Measurements from ENCODE around the gene HSPA1B.
"Not testable (repeated sequence)": the region's sequence is repeated elsewhere in the genome, so short reads cannot be mapped to it uniquely, and the experiment has no call there.

HSPA1B gene

DNA sequence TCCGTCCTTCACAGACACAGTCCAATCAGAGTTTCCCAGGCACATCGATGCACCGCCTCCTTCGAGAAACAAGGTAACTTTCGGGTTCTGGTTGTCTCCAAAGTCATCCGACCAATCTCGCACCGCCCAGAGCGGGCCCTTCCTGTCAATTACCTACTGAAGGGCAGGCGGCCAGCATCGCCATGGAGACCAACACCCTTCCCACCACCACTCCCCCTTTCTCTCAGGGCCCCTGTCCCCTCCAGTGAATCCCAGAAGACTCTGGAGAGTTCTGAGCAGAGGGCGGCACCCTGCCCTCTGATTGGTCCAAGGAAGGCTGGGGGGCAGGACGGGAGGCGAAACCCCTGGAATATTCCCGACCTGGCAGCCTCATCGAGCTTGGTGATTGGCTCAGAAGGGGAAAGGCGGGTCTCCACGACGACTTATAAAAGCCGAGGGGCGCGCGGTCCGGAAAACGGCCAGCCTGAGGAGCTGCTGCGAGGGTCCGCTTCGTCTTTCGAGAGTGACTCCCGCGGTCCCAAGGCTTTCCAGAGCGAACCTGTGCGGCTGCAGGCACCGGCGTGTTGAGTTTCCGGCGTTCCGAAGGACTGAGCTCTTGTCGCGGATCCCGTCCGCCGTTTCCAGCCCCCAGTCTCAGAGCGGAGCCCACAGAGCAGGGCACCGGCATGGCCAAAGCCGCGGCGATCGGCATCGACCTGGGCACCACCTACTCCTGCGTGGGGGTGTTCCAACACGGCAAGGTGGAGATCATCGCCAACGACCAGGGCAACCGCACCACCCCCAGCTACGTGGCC lies at the start of gene HSPA1B:
HSPA1B (plus strand) TSS at position 453 of the 794 bp plus-strand sequence; CDS start at position 666, 213 bp downstream.
- DNase-seq (ENCODE audit: low read depth in 2 of 2): peak; percentile 89 to 95

- no peak for DNase-seq (ENCODE audit: low read depth in 2 of 2)
These were observed 49.3 kb upstream of the HSPA1B start for GRCh38 chr6:31778193-31778592.

- no peak for DNase-seq (ENCODE audit: low read depth in 2 of 2)
These were observed 48.3 kb upstream of the HSPA1B start for GRCh38 chr6:31778999-31779885.

DNA sequence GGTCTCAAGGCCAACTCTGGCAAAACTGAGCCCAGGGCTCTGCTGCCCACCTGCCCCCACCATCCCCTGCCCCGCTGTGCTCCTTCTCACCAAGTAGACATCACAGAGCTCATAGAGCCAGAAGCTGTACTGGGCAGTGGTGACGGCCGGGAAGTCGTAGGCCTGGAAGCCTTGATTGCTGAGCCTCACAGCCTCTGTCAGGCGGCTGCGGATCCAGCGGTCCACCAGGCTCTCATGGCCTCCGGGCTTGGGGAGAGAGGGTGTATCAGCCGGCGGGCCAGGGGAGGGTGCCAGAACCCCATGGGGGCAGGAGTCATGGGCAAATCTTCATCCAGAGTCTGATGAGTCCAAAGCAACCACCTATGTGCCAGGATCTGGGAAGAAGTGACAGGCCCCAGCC lies 47.6 kb upstream of the HSPA1B start:
- no peak for DNase-seq (ENCODE audit: low read depth in 2 of 2)

- DNase-seq (ENCODE audit: low read depth in 2 of 2): no peak
These were observed 46.9 kb upstream of the HSPA1B start for GRCh38 chr6:31780507-31781243.

DNA sequence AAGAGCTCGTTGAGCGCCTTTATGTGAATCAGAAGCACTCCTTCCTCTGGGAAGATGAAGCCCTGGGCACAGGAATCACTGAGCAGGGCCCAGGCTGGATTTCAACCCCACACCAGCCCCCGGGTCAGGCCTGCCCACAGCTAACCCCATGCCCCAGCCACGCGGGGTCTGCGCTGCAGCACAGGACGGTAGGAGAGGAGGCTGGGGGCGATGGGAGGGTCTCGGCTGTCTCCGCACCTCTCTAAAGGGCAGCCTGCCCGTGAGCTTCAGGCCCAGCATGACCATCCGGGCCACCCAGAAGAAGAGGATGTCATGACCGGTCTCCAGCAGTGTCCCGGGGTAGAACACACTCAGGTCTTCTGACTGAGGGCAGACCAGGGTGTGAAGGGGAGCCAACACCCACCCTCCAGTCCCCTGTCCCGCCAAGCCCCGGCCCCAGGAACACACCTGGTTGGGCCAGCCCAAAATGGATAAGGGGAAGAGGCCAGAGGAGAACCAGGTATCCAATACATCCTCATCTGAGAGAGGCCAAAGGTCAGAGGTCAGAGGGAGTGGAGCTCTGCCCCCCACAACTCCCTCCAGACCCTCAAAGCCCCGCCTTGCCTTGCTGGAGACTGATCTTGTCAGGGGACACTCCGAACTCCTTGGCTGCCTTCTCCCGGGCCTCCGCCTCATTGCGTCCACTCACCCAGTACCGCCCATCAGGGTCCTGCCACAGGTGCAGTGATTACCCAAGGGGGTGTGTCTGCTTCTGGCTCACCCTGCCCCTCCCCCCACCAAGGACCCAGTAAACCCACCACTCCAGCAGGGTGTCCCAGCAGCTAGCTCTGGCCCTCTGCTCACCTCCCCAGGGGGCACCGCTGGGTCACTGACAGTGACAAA lies 46.1 kb upstream of the HSPA1B start:
- DNase-seq (ENCODE audit: low read depth in 2 of 2): no peak

DNA sequence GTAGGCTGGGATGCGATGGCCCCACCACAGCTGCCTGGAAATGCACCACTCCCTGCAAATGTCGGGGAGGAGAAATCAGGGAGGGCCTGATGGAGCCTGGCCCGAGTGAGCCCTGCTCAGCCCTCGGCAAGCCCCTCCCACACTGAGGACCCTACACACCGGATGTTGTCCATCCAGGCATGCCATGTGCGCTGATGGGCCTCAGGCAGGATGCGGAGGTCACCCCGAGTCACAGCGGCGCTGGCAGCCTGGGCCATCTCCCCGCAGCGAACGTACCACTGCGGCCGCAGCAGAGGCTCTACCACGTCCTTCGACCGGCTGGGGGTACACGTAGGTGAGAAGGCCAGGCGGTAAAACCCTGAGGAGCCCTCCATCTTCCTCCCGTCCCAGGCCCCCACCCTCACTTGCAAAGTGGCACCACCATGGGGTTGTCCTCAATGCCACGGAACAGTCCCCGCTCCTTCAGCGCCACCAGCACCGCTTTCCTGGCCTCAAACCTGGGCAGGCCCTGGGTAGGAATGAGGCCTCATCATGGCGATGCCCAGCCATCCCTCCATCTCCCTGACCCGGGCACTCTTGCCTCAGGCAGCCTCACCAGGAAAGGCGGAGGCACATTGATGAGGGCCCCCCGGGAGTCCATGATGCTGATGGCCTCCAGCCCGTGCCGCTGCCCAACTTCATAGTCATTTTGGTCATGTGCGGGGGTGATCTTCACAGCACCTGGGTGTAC lies 45.2 kb upstream of the HSPA1B start:
- no peak for DNase-seq (ENCODE audit: low read depth in 2 of 2)

DNA sequence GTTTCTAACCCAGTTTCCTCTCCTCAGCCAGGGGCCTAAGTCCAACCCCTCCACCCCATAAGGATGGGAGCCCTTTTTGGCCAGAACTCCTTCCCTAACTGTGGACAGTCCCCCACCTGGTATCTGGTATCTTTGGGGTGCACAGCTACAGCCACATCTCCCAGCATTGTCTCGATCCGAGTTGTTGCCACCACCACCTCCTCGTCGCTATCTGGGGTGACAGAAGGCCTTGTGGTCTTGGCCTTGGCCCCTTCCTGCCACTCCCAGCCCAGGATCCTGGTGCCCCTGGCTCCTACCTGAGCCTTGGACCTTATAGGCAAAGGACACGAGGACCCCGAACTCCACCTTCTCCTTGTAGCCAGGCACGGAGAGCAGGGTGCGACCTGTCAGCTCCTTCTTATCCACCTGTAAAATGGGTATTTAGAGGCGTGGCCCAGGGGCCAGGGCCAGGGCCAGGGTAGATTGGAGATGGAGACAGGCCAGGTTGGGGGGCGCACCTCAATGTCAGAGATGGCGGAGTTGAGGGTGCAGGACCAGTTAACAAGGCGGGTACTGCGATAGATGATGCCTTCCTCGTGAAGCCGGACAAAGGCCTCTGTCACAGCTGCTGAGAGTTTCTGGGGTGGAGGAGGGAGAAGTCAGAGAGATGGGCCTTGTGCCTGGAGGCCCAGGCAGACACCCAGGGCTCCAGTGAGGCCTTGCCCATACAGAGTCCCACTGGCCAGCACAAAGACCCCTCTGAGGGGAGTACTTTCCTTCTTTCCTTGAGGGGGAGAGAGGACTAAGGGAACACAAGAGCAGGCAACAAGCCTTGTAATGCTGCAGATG lies 43.2 kb upstream of the HSPA1B start:
- no peak for DNase-seq (ENCODE audit: low read depth in 2 of 2)

DNA sequence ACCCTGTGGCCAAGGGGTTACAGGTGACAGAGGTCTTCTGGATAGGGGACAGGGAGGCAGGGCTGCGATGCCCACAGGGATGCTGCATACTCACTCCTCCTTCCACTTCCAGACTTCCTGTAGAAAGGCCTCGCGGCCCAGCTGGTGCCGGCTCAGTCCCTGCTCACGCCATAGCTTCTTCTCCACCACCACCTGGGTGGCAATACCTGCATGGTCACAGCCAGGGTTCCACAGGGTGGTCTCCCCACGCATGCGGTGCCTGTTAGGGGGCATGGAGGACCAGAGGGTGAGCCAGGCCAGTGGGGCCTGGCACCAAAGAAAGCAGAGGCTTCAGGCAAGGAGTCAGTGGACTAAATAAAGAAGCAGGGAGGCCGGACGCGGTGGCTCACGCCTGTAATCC lies 42.1 kb upstream of the HSPA1B start:
- DNase-seq (ENCODE audit: low read depth in 2 of 2): no peak

DNA sequence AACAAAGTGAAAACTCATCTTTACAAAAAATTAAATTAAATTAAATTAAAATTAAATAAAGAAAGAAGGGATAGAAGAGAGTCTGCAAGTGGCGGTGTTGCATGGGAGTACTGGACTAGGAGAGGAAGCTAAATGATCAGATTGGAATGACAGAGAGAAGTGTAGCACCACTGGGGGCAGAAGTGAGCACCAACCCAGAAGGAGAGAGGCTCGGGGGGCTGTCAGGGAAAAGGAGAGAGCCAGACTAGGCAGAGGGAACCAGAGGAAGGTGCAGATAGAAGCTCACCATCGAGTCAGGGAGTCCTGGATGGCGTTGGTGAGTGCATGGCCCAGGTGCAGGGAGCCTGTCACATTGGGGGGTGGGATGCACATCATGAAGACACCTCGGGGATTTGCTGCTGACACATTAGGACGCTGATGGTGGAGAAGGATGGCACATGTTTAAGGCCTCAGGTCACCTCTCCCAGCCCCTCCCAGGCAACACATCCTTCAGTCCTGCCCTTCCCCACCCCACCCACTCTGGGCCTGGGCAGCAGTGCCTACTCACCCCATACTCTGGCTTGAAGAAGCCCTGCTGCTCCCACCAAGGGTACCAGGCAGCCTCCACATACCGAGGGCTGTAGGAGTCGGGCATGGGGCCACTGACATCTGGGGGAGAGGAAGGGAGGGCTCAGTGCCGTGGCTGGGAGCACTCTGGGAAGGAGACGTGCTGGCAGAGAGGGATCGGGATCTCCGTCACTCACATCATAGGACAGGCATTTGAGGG lies 36.0 kb upstream of the HSPA1B start:
- no peak for DNase-seq (ENCODE audit: low read depth in 2 of 2)

DNA sequence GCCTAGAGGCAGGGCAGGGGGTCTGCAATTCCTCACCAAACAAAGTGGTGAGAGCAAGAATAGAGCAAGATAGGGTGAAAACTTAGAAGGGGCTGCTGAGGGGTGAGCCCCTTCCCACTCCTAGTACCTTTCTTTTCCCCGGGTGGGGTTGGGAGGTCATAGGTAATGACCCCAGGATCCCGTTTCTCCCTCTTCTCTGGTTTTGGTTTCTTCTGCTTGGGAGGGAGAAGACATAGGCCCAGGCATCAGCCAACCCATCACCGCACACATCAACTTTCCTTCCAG lies 35.5 kb upstream of the HSPA1B start:
- DNase-seq (ENCODE audit: low read depth in 2 of 2): no peak

DNA sequence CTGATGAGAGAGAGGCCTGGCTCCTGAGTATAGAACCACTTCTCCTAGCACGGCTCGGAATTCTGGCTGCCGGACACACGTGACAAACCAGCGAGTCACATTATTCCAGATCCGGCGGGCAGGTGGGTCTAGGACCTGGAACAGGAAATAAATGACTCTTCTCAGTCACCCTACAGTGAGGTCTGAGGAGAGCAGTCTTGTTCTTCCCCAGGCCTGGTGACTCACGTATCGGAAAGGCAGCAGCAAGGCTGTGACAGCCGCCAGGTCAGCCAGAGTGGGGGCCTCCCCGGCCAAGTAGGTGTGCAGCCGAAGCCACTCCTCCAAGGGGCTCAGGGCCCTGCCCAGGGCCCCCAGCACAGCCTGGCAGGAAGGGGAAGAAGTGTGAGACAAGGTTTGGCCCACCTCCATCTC lies 34.8 kb upstream of the HSPA1B start:
- no peak for DNase-seq (ENCODE audit: low read depth in 2 of 2)

DNA sequence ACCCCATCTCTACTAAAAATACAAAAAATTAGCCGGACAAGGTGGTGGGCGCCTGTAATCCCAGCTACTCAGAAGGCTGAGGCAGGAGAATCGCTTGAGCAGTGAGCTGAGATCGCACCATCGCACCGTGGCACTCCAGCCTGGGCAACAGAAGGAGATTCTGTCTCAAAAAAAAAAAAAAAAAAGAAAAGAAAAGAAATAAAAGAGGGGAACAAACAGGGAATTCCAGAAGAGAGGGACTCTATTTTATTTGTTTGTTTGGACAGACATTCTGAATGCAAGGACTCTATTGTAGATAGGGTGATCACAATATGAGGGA lies 33.7 kb upstream of the HSPA1B start:
- not testable (repeated sequence) for DNase-seq (ENCODE audit: low read depth in 2 of 2)

DNA sequence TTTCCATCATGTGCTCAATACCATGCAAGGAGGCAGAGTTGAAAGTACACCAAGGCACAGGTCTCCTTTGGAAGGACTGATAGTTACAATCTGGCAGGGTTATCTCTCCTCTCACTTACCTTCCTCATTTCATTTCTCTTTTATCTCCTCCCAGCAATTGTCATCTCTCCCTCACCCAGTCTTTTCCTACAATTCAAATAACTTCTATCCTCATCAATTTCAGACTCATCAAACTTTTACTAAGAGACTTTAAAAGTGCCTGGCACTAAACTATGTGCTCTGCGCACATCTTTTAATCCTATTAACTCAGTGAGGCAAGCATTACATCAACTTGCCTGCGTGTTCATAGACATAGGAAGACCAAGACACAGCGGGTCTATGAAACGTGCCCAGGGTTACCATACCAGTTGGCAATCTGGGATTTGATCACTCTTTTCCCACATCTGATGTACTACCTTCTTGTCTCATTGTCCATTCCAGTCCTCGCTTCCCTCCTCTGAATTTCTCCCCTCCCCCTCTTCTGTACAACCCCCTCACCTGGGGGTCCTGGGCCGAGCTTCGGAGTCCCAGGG lies 33.2 kb upstream of the HSPA1B start:
- no peak for DNase-seq (ENCODE audit: low read depth in 2 of 2)

- no peak for DNase-seq (ENCODE audit: low read depth in 2 of 2)
These were observed 32.5 kb upstream of the HSPA1B start for GRCh38 chr6:31794866-31795615.

- DNase-seq (ENCODE audit: low read depth in 2 of 2): peak; percentile 75 to 78
These were observed 31.8 kb upstream of the HSPA1B start, which contains the start of gene VARS1 for GRCh38 chr6:31795616-31796298. VARS1 (minus strand) TSS chr6:31795752; CDS start chr6:31795217, 535 bp downstream.

- DNase-seq (ENCODE audit: low read depth in 2 of 2): no peak
These were observed 30.5 kb upstream of the HSPA1B start for GRCh38 chr6:31796993-31797385.

Data from stimulated activated CD4-positive, alpha-beta T cell treated with anti-CD3 and anti-CD28 coated beads, Interleukin-15, amount 100 ng/mL, for 48 hours (primary cell).